Astrocyte (in vitro differentiated cells and primary cell): Measurements from ENCODE around the gene FAM227B.

ENCODE experiments used
- EZH2 ChIP-seq: IDR thresholded peaks from 2 replicates; pipeline ENCODE4 v1.6.1; 2012; ENCODE audit warnings: mild to moderate bottlenecking, low read length, inconsistent platforms; ENCODE audit not compliant: insufficient read depth
- TF ChIP-seq, protein P1 (sequence below): IDR thresholded peaks from 2 replicates; pipeline ENCODE4 v1.5.1; 2011; ENCODE audit warnings: low read depth, mild to moderate bottlenecking, inconsistent platforms, low read length, moderate library complexity; ENCODE audit not compliant: insufficient read depth

DNA sequence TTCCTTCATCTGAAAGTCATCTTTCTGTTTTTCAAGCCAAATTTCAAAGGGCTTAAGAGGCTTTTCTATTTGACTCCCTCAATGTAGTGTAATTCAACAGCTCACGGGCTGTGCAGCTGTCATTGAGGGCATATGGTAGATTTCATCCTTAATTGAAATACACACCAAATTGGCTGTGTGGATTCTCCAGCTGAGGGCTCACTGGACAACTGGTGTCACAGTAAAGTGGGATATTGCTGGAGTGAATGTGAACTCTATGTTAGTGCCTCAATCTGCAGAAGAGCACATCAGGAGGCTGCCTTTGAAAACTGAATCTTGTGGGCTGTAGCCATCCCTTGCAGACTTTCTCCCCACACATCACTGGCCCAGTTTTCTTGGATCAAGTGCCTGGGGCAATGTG is 330.4 kb downstream of the FAM227B start:
- TF ChIP-seq, protein P1, sequence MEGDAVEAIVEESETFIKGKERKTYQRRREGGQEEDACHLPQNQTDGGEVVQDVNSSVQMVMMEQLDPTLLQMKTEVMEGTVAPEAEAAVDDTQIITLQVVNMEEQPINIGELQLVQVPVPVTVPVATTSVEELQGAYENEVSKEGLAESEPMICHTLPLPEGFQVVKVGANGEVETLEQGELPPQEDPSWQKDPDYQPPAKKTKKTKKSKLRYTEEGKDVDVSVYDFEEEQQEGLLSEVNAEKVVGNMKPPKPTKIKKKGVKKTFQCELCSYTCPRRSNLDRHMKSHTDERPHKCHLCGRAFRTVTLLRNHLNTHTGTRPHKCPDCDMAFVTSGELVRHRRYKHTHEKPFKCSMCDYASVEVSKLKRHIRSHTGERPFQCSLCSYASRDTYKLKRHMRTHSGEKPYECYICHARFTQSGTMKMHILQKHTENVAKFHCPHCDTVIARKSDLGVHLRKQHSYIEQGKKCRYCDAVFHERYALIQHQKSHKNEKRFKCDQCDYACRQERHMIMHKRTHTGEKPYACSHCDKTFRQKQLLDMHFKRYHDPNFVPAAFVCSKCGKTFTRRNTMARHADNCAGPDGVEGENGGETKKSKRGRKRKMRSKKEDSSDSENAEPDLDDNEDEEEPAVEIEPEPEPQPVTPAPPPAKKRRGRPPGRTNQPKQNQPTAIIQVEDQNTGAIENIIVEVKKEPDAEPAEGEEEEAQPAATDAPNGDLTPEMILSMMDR: no peak
- TF ChIP-seq EZH2: no peak
